H9 (cell line): ENCODE measurements around the gene CCSER1. TPM values are rescaled to one million over a fixed set of nuclear protein-coding genes. Genes with fewer than 3 reads are reported as not detected.

Experiments
- DNase-seq: peaks from one replicate; pipeline ENCODE4 v3.0.0-alpha.2; 2017
- H2AFZ ChIP-seq: one replicate; pipeline ENCODE4 v1.6.1; 2013; ENCODE audit warnings: mild to moderate bottlenecking, low read length, control low read depth, moderate library complexity
- H2AK5ac ChIP-seq: 2 replicates; pipeline ENCODE4 v1.6.1; 2013; ENCODE audit warnings: low read length, control low read depth, mixed read lengths; ENCODE audit not compliant: insufficient read length
- H2BK120ac ChIP-seq: one replicate; pipeline ENCODE4 v1.6.1; 2013; ENCODE audit warnings: low read depth, mild to moderate bottlenecking, low read length, control low read depth, inconsistent platforms; ENCODE audit not compliant: poor library complexity, severe bottlenecking
- H2BK12ac ChIP-seq: 2 replicates; pipeline ENCODE4 v1.6.1; 2013; ENCODE audit warnings: low read length, control low read depth, mixed read lengths, low read depth; ENCODE audit not compliant: insufficient read length
- H2BK15ac ChIP-seq: 2 replicates; pipeline ENCODE4 v1.6.1; 2013; ENCODE audit warnings: low read depth, low read length, control low read depth
- H2BK20ac ChIP-seq: one replicate; pipeline ENCODE4 v1.6.1; 2013; ENCODE audit warnings: low read depth, mild to moderate bottlenecking, low read length, control low read depth, inconsistent platforms; ENCODE audit not compliant: poor library complexity, severe bottlenecking
- H2BK5ac ChIP-seq: 2 replicates; pipeline ENCODE4 v1.6.1; 2013; ENCODE audit warnings: low read length, control low read depth, mixed read lengths; ENCODE audit not compliant: insufficient read length
- H3K14ac ChIP-seq: 2 replicates; pipeline ENCODE4 v1.6.1; 2013; ENCODE audit warnings: low read length, control low read depth; ENCODE audit not compliant: insufficient read depth
- H3K18ac ChIP-seq: 2 replicates; pipeline ENCODE4 v1.6.1; 2013; ENCODE audit warnings: low read depth, mild to moderate bottlenecking, mixed read lengths, low read length, control low read depth; ENCODE audit not compliant: insufficient read length
- H3K23ac ChIP-seq: 2 replicates; pipeline ENCODE4 v1.6.1; 2013; ENCODE audit warnings: low read length, control low read depth, mixed read lengths, low read depth; ENCODE audit not compliant: insufficient read length
- H3K23me2 ChIP-seq: 2 replicates; pipeline ENCODE4 v1.6.1; 2013; ENCODE audit warnings: low read depth, mild to moderate bottlenecking, mixed read lengths, low read length, control low read depth; ENCODE audit not compliant: insufficient read length, poor library complexity, severe bottlenecking
- H3K27ac ChIP-seq: 2 replicates; pipeline ENCODE4 v1.5.1; 2013; ENCODE audit warnings: low read length, control low read depth, mixed read lengths, low read depth; ENCODE audit not compliant: insufficient read length
- H3K27me3 ChIP-seq: 2 replicates; pipeline ENCODE4 v1.6.1; 2013; ENCODE audit warnings: low read length, control low read depth, inconsistent platforms; ENCODE audit not compliant: insufficient read depth
- H3K4ac ChIP-seq: 2 replicates; pipeline ENCODE4 v1.6.1; 2013; ENCODE audit warnings: low read depth, mild to moderate bottlenecking, control low read depth, inconsistent platforms, low read length, moderate library complexity
- H3K4me1 ChIP-seq: 2 replicates; pipeline ENCODE4 v1.6.1; 2013; ENCODE audit warnings: low read length, control low read depth, inconsistent platforms; ENCODE audit not compliant: insufficient read depth
- H3K4me2 ChIP-seq: 2 replicates; pipeline ENCODE4 v1.6.1; 2013; ENCODE audit warnings: low read length, control low read depth, mixed read lengths; ENCODE audit not compliant: insufficient read length, insufficient read depth
- H3K56ac ChIP-seq: 2 replicates; pipeline ENCODE4 v1.6.1; 2013; ENCODE audit warnings: low read depth, mild to moderate bottlenecking, mixed read lengths, low read length, control low read depth; ENCODE audit not compliant: insufficient read length
- H3K79me1 ChIP-seq: 2 replicates; pipeline ENCODE4 v1.6.1; 2013; ENCODE audit warnings: low read depth, mild to moderate bottlenecking, moderate library complexity, low read length, control low read depth, inconsistent platforms; ENCODE audit not compliant: insufficient read depth, poor library complexity, severe bottlenecking
- H3K79me2 ChIP-seq: 2 replicates; pipeline ENCODE4 v1.6.1; 2013; ENCODE audit warnings: low read length, control low read depth, inconsistent platforms; ENCODE audit not compliant: insufficient read depth
- H3K9ac ChIP-seq: 2 replicates; pipeline ENCODE4 v1.6.1; 2013; ENCODE audit warnings: low read length, control low read depth, mixed read lengths; ENCODE audit not compliant: insufficient read length; ENCODE audit errors: extremely low read depth
- H3K9me3 ChIP-seq: one replicate; pipeline ENCODE4 v1.6.1; 2013; ENCODE audit warnings: low read depth, low read length, inconsistent platforms; ENCODE audit not compliant: control insufficient read depth
- H3T11ph ChIP-seq: one replicate; pipeline ENCODE4 v1.6.1; 2013; ENCODE audit warnings: mild to moderate bottlenecking, low read length, control low read depth, inconsistent platforms
- H4K20me1 ChIP-seq: one replicate; pipeline ENCODE4 v1.6.1; 2013; ENCODE audit not compliant: control insufficient read depth, insufficient read length, insufficient read depth
- H4K5ac ChIP-seq: 2 replicates; pipeline ENCODE4 v1.6.1; 2013; ENCODE audit warnings: low read depth, mild to moderate bottlenecking, mixed read lengths, low read length, control low read depth; ENCODE audit not compliant: insufficient read length
- H4K8ac ChIP-seq: replicated peaks from 2 replicates; pipeline ENCODE4 v1.6.1; 2013; ENCODE audit warnings: low read length, control low read depth, mixed read lengths, low read depth; ENCODE audit not compliant: insufficient read length
- H4K91ac ChIP-seq: 2 replicates; pipeline ENCODE4 v1.6.1; 2013; ENCODE audit warnings: low read depth, mild to moderate bottlenecking, moderate library complexity, mixed read lengths, low read length, control low read depth; ENCODE audit not compliant: insufficient read length
- H3K27ac Mint-ChIP-seq, 3 experiments: 2 replicates in 2 of 3; 3 replicates in 1 of 3; pipeline ENCODE4 v1.8.0; 2020 to 2021; ENCODE audit warnings: mixed read lengths in 3 of 3, mild to moderate bottlenecking in 1 of 3, moderate library complexity in 1 of 3
- H3K27me3 Mint-ChIP-seq: 2 replicates; pipeline ENCODE4 v1.8.0; 2021; ENCODE audit warnings: low read depth, mild to moderate bottlenecking, moderate library complexity, mixed read lengths
- H3K36me3 Mint-ChIP-seq, 3 experiments: 2 replicates in 2 of 3; 3 replicates in 1 of 3; pipeline ENCODE4 v1.8.0; 2020 to 2021; ENCODE audit warnings: low read depth in 3 of 3, mixed read lengths in 3 of 3; ENCODE audit not compliant: insufficient read depth in 1 of 3
- H3K4me1 Mint-ChIP-seq, 2 experiments: 2 replicates each; pipeline ENCODE4 v1.8.0; 2020; ENCODE audit warnings: mixed read lengths in 2 of 2
- H3K4me3 Mint-ChIP-seq, 2 experiments: 2 replicates in 1 of 2; 3 replicates in 1 of 2; pipeline ENCODE4 v1.8.0; 2020 to 2021; ENCODE audit warnings: mild to moderate bottlenecking in 2 of 2, mixed read lengths in 2 of 2, moderate library complexity in 1 of 2
- H3K9me3 Mint-ChIP-seq, 2 experiments: 2 replicates in 1 of 2; 3 replicates in 1 of 2; pipeline ENCODE4 v1.8.0; 2020; ENCODE audit warnings: mild to moderate bottlenecking in 2 of 2, mixed read lengths in 2 of 2, moderate library complexity in 1 of 2
- CTCF ChIP-seq: fragments of 200-600 bp; sonication (generic); conservative IDR thresholded peaks from 3 replicates; pipeline ENCODE4 v1.8.0; 2021; ENCODE audit warnings: antibody characterized with exemption, mild to moderate bottlenecking
- WGBS: extraction: QIAGEN DNeasy Blood & Tissue Kit; methylation state at CpG from one replicate; pipeline ENCODE4 v1.1.7; 2013; ENCODE audit warnings: missing lambda C conversion rate, low lambda C conversion rate, mixed read lengths; ENCODE audit not compliant: insufficient read length; ENCODE audit errors: extremely low coverage; 5-methylcytosine and 5-hydroxymethylcytosine counted together
- total RNA-seq: library from RNA; stranded (reverse); gene quantifications from 2 replicates; pipeline ENCODE4 v1.2.1, GENCODE V29; 2021

Gene CCSER1
- total RNA-seq, 1 experiment from 2014 or later = 0.37 TPM

- H4K20me1 ChIP-seq = no peaks in the 10 kb centered on the region
- H3K27me3 Mint-ChIP-seq = no peaks in the 10 kb centered on the region
- H2AFZ ChIP-seq = no peak overlapping the region
- no peak overlapping the region for H4K8ac ChIP-seq
- H3K56ac ChIP-seq = no peak overlapping the region
- no peak overlapping the region for H3T11ph ChIP-seq
- H3K79me2 ChIP-seq = no peaks in the 10 kb centered on the region
- no peak overlapping the region for H2BK120ac ChIP-seq
- H3K23me2 ChIP-seq = no peaks in the 10 kb centered on the region
- no peak overlapping the region for H3K14ac ChIP-seq
- no peaks in the 10 kb centered on the region for H3K27me3 ChIP-seq
- H3K4me2 ChIP-seq = no peak overlapping the region
- no peak overlapping the region for H3K18ac ChIP-seq
- H4K5ac ChIP-seq = no peak overlapping the region
- no peak overlapping the region for H2AK5ac ChIP-seq
- no peaks in the 10 kb centered on the region for H3K9me3 ChIP-seq
- no peaks in the 10 kb centered on the region for H3K79me1 ChIP-seq
- H3K23ac ChIP-seq = no peak overlapping the region
- no peaks in the 10 kb centered on the region; a peak in 1 of 5 replicates for H3K9me3 Mint-ChIP-seq
- no peak overlapping the region for H3K27ac ChIP-seq
- no peak overlapping the region for H2BK12ac ChIP-seq
- WGBS = no CpG with 5 or more reads among the region's 2 CpGs
- H3K36me3 Mint-ChIP-seq = no peaks in the 10 kb centered on the region; a peak in 1 of 7 replicates
- no peak overlapping the region for H2BK20ac ChIP-seq
- no peak overlapping the region for H3K4ac ChIP-seq
- H3K27ac Mint-ChIP-seq = no peak overlapping the region; a peak in 1 of 7 replicates
- DNase-seq = no peak
- no peak overlapping the region for H3K9ac ChIP-seq
- no peak overlapping the region for H4K91ac ChIP-seq
- H3K4me3 Mint-ChIP-seq = no peak overlapping the region
- no peak overlapping the region for H2BK15ac ChIP-seq
- peaks cover 4 to 10% of the 10 kb centered on the region in 2 experiments for H3K4me1 Mint-ChIP-seq
- H2BK5ac ChIP-seq = no peak overlapping the region
- no peaks in the 10 kb centered on the region for H3K4me1 ChIP-seq
- no peak for TF ChIP-seq CTCF
Measured at GRCh38 chr4:90982813-90983212, 855.6 kb downstream of the CCSER1 start.
